A549 (cell line): Measurements from ENCODE around the gene GDF9. TPM values are rescaled to one million over a fixed set of nuclear protein-coding genes. Genes with fewer than 3 reads are reported as not detected.

Experiments used
- ATAC-seq, 2 experiments: fragments of 200-7000 bp in 1 of 2; fragments of >200 bp in 1 of 2; cut with Nextera tagmentation in 1 of 2; cut with Tn5 transposase in 1 of 2; 3 replicates each; pipeline versions ENCODE4 v1.8.0 to v1.9.1; 2018 to 2020; ENCODE audit warnings: mild to moderate bottlenecking in 1 of 2, moderate library complexity in 1 of 2
- CTCF ChIA-PET: fragments of 300-600 bp; sonication (Branson Sonifier 250); formaldehyde crosslinking; extraction: SDS; loops from one replicate; lab custom pipeline; 2021; ENCODE audit warnings: antibody characterized with exemption, inconsistent platforms; lab: Yijun Ruan, JAX
- POLR2A ChIA-PET: fragments of 350-600 bp; formaldehyde crosslinking; extraction: SDS; loops from one replicate; lab custom pipeline; 2021; ENCODE audit warnings: antibody characterized with exemption, inconsistent platforms; lab: Yijun Ruan, JAX
- DNase-seq, 2 experiments: peaks; one replicate each; pipeline versions ENCODE4 v3.0.0 to v3.0.0-alpha.2; 2011 to 2016; ENCODE audit warnings: low read depth in 1 of 2, low spot score in 1 of 2
- FAIRE-seq: peaks from 2 replicates; lab custom pipeline; 2011; peaks lifted over from hg19 to GRCh38; lab: Jason Lieb, UNC
- H3K27ac ChIP-seq, 2 experiments: fragments of >200 bp; sonication (Bioruptor Twin); formaldehyde crosslinking; 3 replicates each; pipeline ENCODE4 v1.5.1; 2016 to 2017
- H3K4me1 ChIP-seq: fragments of >200 bp; sonication (Bioruptor Twin); formaldehyde crosslinking; 3 replicates; pipeline ENCODE4 v1.6.1; 2016
- H3K4me2 ChIP-seq: fragments of >200 bp; sonication (Bioruptor Twin); formaldehyde crosslinking; 3 replicates; pipeline ENCODE4 v1.6.1; 2016
- H3K4me3 ChIP-seq: fragments of >200 bp; sonication (Bioruptor Twin); formaldehyde crosslinking; 3 replicates; pipeline ENCODE4 v1.5.1; 2016
- H3K9me3 ChIP-seq: fragments of >200 bp; sonication (Bioruptor Twin); formaldehyde crosslinking; 3 replicates; pipeline ENCODE4 v1.6.1; 2016
- BHLHE40 ChIP-seq: IDR thresholded peaks from 2 replicates; pipeline ENCODE4 v1.6.1; 2012; ENCODE audit warnings: low read depth, low read length, inconsistent platforms
- CHD2 ChIP-seq: fragments of 150-350 bp; IDR thresholded peaks from 2 replicates; pipeline ENCODE4 v1.6.1; 2014; ENCODE audit warnings: low read length; ENCODE audit not compliant: partially characterized antibody
- CHD4 ChIP-seq: fragments of 200-600 bp; sonication (generic); IDR thresholded peaks from 2 replicates; pipeline ENCODE4 v1.6.1; 2016; ENCODE audit warnings: antibody characterized with exemption, mild to moderate bottlenecking, borderline replicate concordance
- EHMT2 ChIP-seq: fragments of 200-600 bp; sonication (generic); IDR thresholded peaks from 2 replicates; pipeline ENCODE4 v1.6.1; 2016; ENCODE audit warnings: antibody characterized with exemption, low read depth, mild to moderate bottlenecking, moderate library complexity
- EP300 ChIP-seq, 2 experiments: fragments of >200 bp; sonication (Bioruptor Twin); formaldehyde crosslinking; IDR thresholded peaks; 2 replicates in 1 of 2; 3 replicates in 1 of 2; pipeline ENCODE4 v1.6.1; 2016 to 2017
- FOSL2 ChIP-seq, 2 experiments: fragments of 450-650 bp in 1 of 2; fragments of >200 bp in 1 of 2; sonication (Bioruptor Twin) in 1 of 2; formaldehyde crosslinking; IDR thresholded peaks; 2 replicates each; pipeline versions ENCODE4 v1.5.0 to v1.6.1; 2016 to 2020; ENCODE audit warnings: mild to moderate bottlenecking in 1 of 2, moderate library complexity in 1 of 2
- GATA3 ChIP-seq: IDR thresholded peaks from 2 replicates; pipeline ENCODE4 v1.6.1; 2012; ENCODE audit warnings: borderline replicate concordance
- HDAC2 ChIP-seq: fragments of 200-600 bp; sonication (generic); IDR thresholded peaks from 2 replicates; pipeline ENCODE4 v1.6.1; 2016
- HOXA7 ChIP-seq: fragments of 250-450 bp; sonication (Bioruptor Pico); IDR thresholded peaks from 2 replicates; pipeline ENCODE4 v1.5.0; 2020; ENCODE audit warnings: mild to moderate bottlenecking, moderate library complexity
- HOXB5 ChIP-seq: fragments of 250-450 bp; sonication (Bioruptor Pico); IDR thresholded peaks from 2 replicates; pipeline ENCODE4 v1.5.0; 2020; ENCODE audit warnings: mild to moderate bottlenecking, moderate library complexity
- JUN ChIP-seq, 2 experiments: fragments of >200 bp; sonication (Bioruptor Twin); formaldehyde crosslinking; IDR thresholded peaks; 2 replicates in 1 of 2; 3 replicates in 1 of 2; pipeline ENCODE4 v1.6.1; 2016 to 2017
- JUNB ChIP-seq: fragments of >200 bp; sonication (Bioruptor Twin); formaldehyde crosslinking; IDR thresholded peaks from 2 replicates; pipeline ENCODE4 v1.6.1; 2016
- MAZ ChIP-seq: fragments of 150-350 bp; IDR thresholded peaks from 2 replicates; pipeline ENCODE4 v1.6.1; 2014; ENCODE audit warnings: antibody characterized with exemption, low read depth, low read length, borderline replicate concordance
- NR3C1 ChIP-seq: fragments of >200 bp; sonication (Bioruptor Twin); formaldehyde crosslinking; IDR thresholded peaks from 3 replicates; pipeline ENCODE4 v1.6.1; 2017
- POLR2A ChIP-seq: IDR thresholded peaks from 2 replicates; pipeline ENCODE4 v1.6.1; 2012; ENCODE audit warnings: mild to moderate bottlenecking, low read length
- POLR2AphosphoS2 ChIP-seq: conservative IDR thresholded peaks from 2 replicates; pipeline ENCODE4 v1.6.1; 2012; ENCODE audit warnings: low read length, improper control_type of control experiment, inconsistent platforms
- RAD21 ChIP-seq, 2 experiments: fragments of >200 bp in 1 of 2; sonication (Bioruptor Twin) in 1 of 2; formaldehyde crosslinking in 1 of 2; IDR thresholded peaks in 1 of 2; conservative IDR thresholded peaks in 1 of 2; 2 replicates in 1 of 2; 3 replicates in 1 of 2; pipeline ENCODE4 v1.6.1; 2012 to 2018; ENCODE audit warnings: inconsistent platforms in 1 of 2
- TFCP2L1 ChIP-seq: fragments of 250-450 bp; sonication (Bioruptor Pico); IDR thresholded peaks from 2 replicates; pipeline ENCODE4 v1.5.0; 2021; ENCODE audit warnings: mild to moderate bottlenecking
- ZFP36 ChIP-seq: fragments of 450-650 bp; IDR thresholded peaks from 2 replicates; pipeline ENCODE4 v1.6.1; 2014; ENCODE audit warnings: borderline replicate concordance; ENCODE audit not compliant: partially characterized antibody
- ZSCAN20 ChIP-seq: fragments of 250-450 bp; sonication (Bioruptor Pico); IDR thresholded peaks from 2 replicates; pipeline ENCODE4 v1.8.0; 2022; ENCODE audit warnings: mild to moderate bottlenecking, moderate library complexity
- WGBS: methylation state at CpG from one replicate; pipeline ENCODE4 v1.1.6; 2017; ENCODE audit errors: missing lambda C conversion rate; 5-methylcytosine and 5-hydroxymethylcytosine counted together
- polyA plus RNA-seq, 4 experiments: library from polyadenylated mRNA; depleted of rRNA in 3 of 4; stranded (reverse); fragments of >200 nt; fragmentation: RNase III in 1 of 4; extraction: RNeasy Plus Mini Kit Qiagen cat#74134 plus additional on column Dnase treatment in 1 of 4; gene quantifications; 2 replicates in 3 of 4; 3 replicates in 1 of 4; pipeline ENCODE4 v1.2.3, GENCODE V29; 2011 to 2017
- TF ChIP-seq, protein P1 (sequence below): IDR thresholded peaks from 2 replicates; pipeline ENCODE4 v1.6.1; 2012; ENCODE audit warnings: low read depth, borderline replicate concordance
- TF ChIP-seq, protein P2 (sequence below): fragments of >200 bp; sonication (Bioruptor Twin); formaldehyde crosslinking; IDR thresholded peaks from 3 replicates; pipeline ENCODE4 v1.5.1; 2016
- TF ChIP-seq, protein P3 (sequence below): fragments of 250-450 bp; sonication (Bioruptor Pico); IDR thresholded peaks from 2 replicates; pipeline ENCODE4 v1.5.0; 2021; ENCODE audit warnings: mild to moderate bottlenecking, moderate library complexity, borderline replicate concordance
- TF ChIP-seq, protein P4 (sequence below): fragments of 450-650 bp; IDR thresholded peaks from 2 replicates; pipeline ENCODE4 v1.6.1; 2014; ENCODE audit warnings: antibody characterized with exemption

Gene GDF9
- polyA plus RNA-seq, 2 of the 4 experiments (the other 2 are of a cell fraction): 0.49 to 0.85 TPM

DNA sequence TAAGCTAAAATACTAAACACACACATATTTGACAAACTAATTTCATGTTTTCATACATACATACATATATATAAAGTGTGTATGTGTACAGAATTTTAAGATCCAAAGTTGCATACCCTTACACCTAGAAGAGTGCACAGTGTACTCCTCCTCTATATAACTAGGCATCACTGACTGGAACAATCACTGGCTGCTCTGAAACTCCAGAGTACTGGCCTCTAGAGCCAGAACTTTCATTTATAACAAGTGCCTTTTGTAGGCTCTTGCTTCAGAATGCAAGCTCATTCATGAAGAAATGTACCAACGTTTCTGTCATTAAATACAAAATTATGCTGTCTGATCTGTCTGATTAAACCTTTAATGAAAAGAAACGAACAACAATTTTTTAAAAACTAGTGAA is 11.2 kb upstream of the GDF9 start:
- WGBS: 64% methylated on average over 2 of the region's 2 CpGs
- FAIRE-seq (no peak), DNase-seq (no peak), ATAC-seq (no peak)
- no peak overlapping the region for H3K4me3 ChIP-seq
- TF ChIP-seq HOXA7 (CRISPR knock-in tag) (no peak), MAZ (no peak), EHMT2 (no peak), EP300 (IDR thresholded peaks at IDR 0.05) (no peak), ZSCAN20 (CRISPR knock-in tag) (no peak), HOXB5 (no peak), TFCP2L1 (CRISPR knock-in tag) (no peak)
- H3K9me3 ChIP-seq: no peaks in the 10 kb centered on the region
- ChIA-PET POLR2A (no interaction called here), CTCF (interaction anchor here (0.7 to 2.0 kb wide), 3 partner anchors 9 to 53 kb away, joined by 3 to 12 read pairs (median 3); partner anchors contain the start of gene SHROOM1)
- no peak overlapping the region for H3K27ac ChIP-seq
- H3K4me1 ChIP-seq: peaks cover 7% of the 10 kb centered on the region; the same call in 1 of the 3 replicates
- H3K4me2 ChIP-seq: no peak overlapping the region

DNA sequence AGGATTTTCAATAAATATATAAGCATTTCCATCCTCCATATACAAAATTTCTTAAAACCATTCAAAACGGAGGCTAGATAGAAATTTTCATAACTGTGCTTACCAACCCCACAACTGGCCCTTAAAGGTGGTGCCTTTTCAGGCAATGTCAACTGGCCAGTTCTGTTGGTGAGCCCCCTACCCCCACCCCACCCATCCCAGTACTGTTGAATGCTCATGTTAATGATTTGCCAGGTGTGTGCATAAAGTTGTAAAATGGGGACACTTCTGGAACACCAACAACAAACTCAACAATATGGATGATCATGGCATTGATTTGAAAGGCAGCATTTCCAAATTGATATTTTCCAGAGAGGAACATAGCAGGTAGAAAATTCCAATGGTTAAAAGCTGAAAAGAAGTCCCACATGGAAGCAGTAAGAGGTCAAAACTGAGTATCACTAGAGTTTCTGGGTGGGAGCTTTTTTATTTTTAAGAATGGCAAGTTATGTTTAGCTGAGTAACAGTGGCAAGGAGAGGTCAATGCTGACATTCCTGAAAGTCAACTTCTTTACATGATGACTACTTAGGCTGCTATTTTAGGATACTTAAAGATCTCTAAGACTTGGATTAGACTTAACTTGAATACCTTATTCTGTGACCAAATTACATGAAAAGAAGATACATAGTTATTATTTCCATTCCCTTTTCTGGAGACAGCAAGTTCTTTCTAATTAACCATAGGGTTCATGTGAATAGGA is 9.9 kb upstream of the GDF9 start:
- FAIRE-seq (no peak), DNase-seq (no peak), ATAC-seq (no peak)
- no peak overlapping the region for H3K27ac ChIP-seq
- no peak overlapping the region for H3K4me2 ChIP-seq
- no peak overlapping the region for H3K4me3 ChIP-seq
- WGBS: 53% methylated on average over 1 of the region's 1 CpG
- CTCF ChIA-PET: interaction anchor here (1.1 to 2.0 kb wide), 2 partner anchors 8 to 46 kb away, joined by 3 to 12 read pairs; partner anchors contain the start of gene SHROOM1
- no peaks in the 10 kb centered on the region for H3K9me3 ChIP-seq
- POLR2A ChIA-PET: no interaction called here
- TF ChIP-seq EHMT2: no peak
- no peak for TF ChIP-seq JUN (IDR thresholded peaks at IDR 0.05)
- TF ChIP-seq ZFP36: no peak
- no peak for TF ChIP-seq POLR2AphosphoS2
- no peak for TF ChIP-seq NR3C1
- no peak for TF ChIP-seq RAD21 (conservative IDR thresholded peaks at IDR 0.05 in 1 of 2, IDR thresholded peaks at IDR 0.05 in 1 of 2)
- TF ChIP-seq GATA3: no peak
- TF ChIP-seq, protein P1, sequence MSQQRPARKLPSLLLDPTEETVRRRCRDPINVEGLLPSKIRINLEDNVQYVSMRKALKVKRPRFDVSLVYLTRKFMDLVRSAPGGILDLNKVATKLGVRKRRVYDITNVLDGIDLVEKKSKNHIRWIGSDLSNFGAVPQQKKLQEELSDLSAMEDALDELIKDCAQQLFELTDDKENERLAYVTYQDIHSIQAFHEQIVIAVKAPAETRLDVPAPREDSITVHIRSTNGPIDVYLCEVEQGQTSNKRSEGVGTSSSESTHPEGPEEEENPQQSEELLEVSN: no peak
- no peak for TF ChIP-seq HDAC2
- no peak for TF ChIP-seq MAZ
- TF ChIP-seq JUNB: no peak
- TF ChIP-seq CHD2: no peak
- peaks cover 7% of the 10 kb centered on the region; the same call in 1 of the 3 replicates for H3K4me1 ChIP-seq

DNA sequence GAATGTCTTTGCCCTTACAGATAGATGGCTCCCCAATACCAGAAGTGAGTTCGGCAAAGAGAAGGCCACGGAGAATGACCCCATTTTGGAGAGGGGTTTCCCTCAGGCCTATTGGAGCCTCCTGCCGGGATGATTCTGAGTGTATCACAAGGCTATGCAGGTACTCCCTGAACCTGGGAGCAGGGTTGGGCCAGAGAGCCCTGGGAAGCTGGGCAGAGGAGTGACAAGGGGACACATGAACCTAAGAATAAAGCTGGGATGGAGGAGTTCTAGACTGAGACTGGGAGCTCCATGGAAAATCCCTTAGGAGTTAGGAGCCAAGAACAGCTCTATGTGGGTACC is 7.6 kb upstream of the GDF9 start:
- DNase-seq (no peak), FAIRE-seq (no peak), ATAC-seq (no peak)
- POLR2A ChIA-PET: no interaction called here
- peaks cover 7% of the 10 kb centered on the region; the same call in 1 of the 3 replicates for H3K4me1 ChIP-seq
- no peak overlapping the region for H3K4me2 ChIP-seq
- CTCF ChIA-PET: interaction anchor here (0.7 to 5.7 kb wide), 3 partner anchors 9 to 204 kb away, joined by 3 to 24 read pairs (median 23); partner anchors contain the start of gene SHROOM1
- H3K27ac ChIP-seq: no peak overlapping the region
- WGBS: 96% methylated on average over 3 of the region's 3 CpGs
- TF ChIP-seq, protein P2, sequence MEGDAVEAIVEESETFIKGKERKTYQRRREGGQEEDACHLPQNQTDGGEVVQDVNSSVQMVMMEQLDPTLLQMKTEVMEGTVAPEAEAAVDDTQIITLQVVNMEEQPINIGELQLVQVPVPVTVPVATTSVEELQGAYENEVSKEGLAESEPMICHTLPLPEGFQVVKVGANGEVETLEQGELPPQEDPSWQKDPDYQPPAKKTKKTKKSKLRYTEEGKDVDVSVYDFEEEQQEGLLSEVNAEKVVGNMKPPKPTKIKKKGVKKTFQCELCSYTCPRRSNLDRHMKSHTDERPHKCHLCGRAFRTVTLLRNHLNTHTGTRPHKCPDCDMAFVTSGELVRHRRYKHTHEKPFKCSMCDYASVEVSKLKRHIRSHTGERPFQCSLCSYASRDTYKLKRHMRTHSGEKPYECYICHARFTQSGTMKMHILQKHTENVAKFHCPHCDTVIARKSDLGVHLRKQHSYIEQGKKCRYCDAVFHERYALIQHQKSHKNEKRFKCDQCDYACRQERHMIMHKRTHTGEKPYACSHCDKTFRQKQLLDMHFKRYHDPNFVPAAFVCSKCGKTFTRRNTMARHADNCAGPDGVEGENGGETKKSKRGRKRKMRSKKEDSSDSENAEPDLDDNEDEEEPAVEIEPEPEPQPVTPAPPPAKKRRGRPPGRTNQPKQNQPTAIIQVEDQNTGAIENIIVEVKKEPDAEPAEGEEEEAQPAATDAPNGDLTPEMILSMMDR: no peak
- TF ChIP-seq POLR2A (no peak), BHLHE40 (no peak), CHD4 (no peak), RAD21 (conservative IDR thresholded peaks at IDR 0.05 in 1 of 2, IDR thresholded peaks at IDR 0.05 in 1 of 2) (no peak), FOSL2 (IDR thresholded peaks at IDR 0.05) (no peak), FOSL2 (CRISPR knock-in tag; IDR thresholded peaks at IDR 0.05) (no peak)
- TF ChIP-seq, protein P3, sequence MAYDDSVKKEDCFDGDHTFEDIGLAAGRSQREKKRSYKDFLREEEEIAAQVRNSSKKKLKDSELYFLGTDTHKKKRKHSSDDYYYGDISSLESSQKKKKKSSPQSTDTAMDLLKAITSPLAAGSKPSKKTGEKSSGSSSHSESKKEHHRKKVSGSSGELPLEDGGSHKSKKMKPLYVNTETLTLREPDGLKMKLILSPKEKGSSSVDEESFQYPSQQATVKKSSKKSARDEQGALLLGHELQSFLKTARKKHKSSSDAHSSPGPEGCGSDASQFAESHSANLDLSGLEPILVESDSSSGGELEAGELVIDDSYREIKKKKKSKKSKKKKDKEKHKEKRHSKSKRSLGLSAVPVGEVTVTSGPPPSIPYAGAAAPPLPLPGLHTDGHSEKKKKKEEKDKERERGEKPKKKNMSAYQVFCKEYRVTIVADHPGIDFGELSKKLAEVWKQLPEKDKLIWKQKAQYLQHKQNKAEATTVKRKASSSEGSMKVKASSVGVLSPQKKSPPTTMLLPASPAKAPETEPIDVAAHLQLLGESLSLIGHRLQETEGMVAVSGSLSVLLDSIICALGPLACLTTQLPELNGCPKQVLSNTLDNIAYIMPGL (CRISPR knock-in tag): no peak
- TF ChIP-seq, protein P4, sequence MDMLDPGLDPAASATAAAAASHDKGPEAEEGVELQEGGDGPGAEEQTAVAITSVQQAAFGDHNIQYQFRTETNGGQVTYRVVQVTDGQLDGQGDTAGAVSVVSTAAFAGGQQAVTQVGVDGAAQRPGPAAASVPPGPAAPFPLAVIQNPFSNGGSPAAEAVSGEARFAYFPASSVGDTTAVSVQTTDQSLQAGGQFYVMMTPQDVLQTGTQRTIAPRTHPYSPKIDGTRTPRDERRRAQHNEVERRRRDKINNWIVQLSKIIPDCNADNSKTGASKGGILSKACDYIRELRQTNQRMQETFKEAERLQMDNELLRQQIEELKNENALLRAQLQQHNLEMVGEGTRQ: no peak
- no peak overlapping the region for H3K4me3 ChIP-seq
- H3K9me3 ChIP-seq: no peaks in the 10 kb centered on the region
